ENCODE results near the gene MUC7.
A peak's percentile ranks its signal among the peaks of the same experiment; 100 is the strongest.

The MUC7 gene

GRCh38 chr4:70522626-70523025 lies 50.6 kb downstream of the MUC7 start:
- no peak for DNase-seq (ENCODE audit: low read depth)
- TF ChIP-seq CTCF (IDR thresholded peaks at IDR 0.05; ENCODE audit: insufficient read depth, low read depth, low read length, missing control alignments), result no peak
- H3K4me3 ChIP-seq (ENCODE audit: low read depth, low read length), result no peak overlapping the region

GRCh38 chr4:70530997-70531396 lies 59.0 kb downstream of the MUC7 start:
- H3K4me3 ChIP-seq (ENCODE audit: low read depth, low read length), result no peak overlapping the region
- TF ChIP-seq CTCF (IDR thresholded peaks at IDR 0.05; ENCODE audit: insufficient read depth, low read depth, low read length, missing control alignments), result no peak
- no peak for DNase-seq (ENCODE audit: low read depth)

GRCh38 chr4:70531981-70532380 lies 60.0 kb downstream of the MUC7 start:
- DNase-seq (ENCODE audit: low read depth), result peak; percentile 15
- no peak overlapping the region for H3K4me3 ChIP-seq (ENCODE audit: low read depth, low read length)
- peak; percentile 31 for TF ChIP-seq CTCF (IDR thresholded peaks at IDR 0.05; ENCODE audit: insufficient read depth, low read depth, low read length, missing control alignments)

Data from GM12865 (cell line).